Measurements from ENCODE around the gene STEAP1B.
"Not testable (repeated sequence)": the region's sequence is repeated elsewhere in the genome, so short reads cannot be mapped to it uniquely, and the experiment has no call there.

Gene STEAP1B

GRCh38 chr7:22452142-22452959 lies 47.6 kb downstream of the STEAP1B start:
- peak; percentile 73 for DNase-seq

GRCh38 chr7:22450013-22450412 lies 50.0 kb downstream of the STEAP1B start:
- DNase-seq = not testable (repeated sequence)

- DNase-seq = no peak
Observed at GRCh38 chr7:22447762-22448161, 52.2 kb downstream of the STEAP1B start.

- DNase-seq = no peak
Observed at GRCh38 chr7:22447008-22447407, 53.0 kb downstream of the STEAP1B start.

- DNase-seq = no peak
Observed at GRCh38 chr7:22445853-22446252, 54.1 kb downstream of the STEAP1B start.

- peak; percentile 4 for DNase-seq
Observed at GRCh38 chr7:22445140-22445743, 54.7 kb downstream of the STEAP1B start.

GRCh38 chr7:22444181-22444971 lies 55.6 kb downstream of the STEAP1B start:
- DNase-seq = no peak

- peak; percentile 33 for DNase-seq
Observed at GRCh38 chr7:22443370-22444180, 56.4 kb downstream of the STEAP1B start.

GRCh38 chr7:22442882-22443369 lies 57.1 kb downstream of the STEAP1B start:
- DNase-seq = no peak

GRCh38 chr7:22442187-22442881 lies 57.7 kb downstream of the STEAP1B start:
- no peak for DNase-seq

GRCh38 chr7:22441157-22441556 lies 58.8 kb downstream of the STEAP1B start:
- no peak for DNase-seq

GRCh38 chr7:22438994-22439393 lies 61.0 kb downstream of the STEAP1B start:
- no peak for DNase-seq

- DNase-seq = not testable (repeated sequence)
Observed at GRCh38 chr7:22436552-22436951, 63.4 kb downstream of the STEAP1B start.

GRCh38 chr7:22435720-22436119 lies 64.3 kb downstream of the STEAP1B start:
- no peak for DNase-seq

- no peak for DNase-seq
Observed at GRCh38 chr7:22435105-22435504, 64.9 kb downstream of the STEAP1B start.

GRCh38 chr7:22433710-22434460 lies 66.1 kb downstream of the STEAP1B start:
- DNase-seq = no peak

GRCh38 chr7:22433165-22433700 lies 66.8 kb downstream of the STEAP1B start:
- not testable (repeated sequence) for DNase-seq

GRCh38 chr7:22432203-22432718 lies 67.7 kb downstream of the STEAP1B start:
- DNase-seq = no peak

- no peak for DNase-seq
Observed at GRCh38 chr7:22430457-22430856, 69.5 kb downstream of the STEAP1B start.

- DNase-seq = no peak
Observed at GRCh38 chr7:22429386-22429785, 70.6 kb downstream of the STEAP1B start.

- DNase-seq = no peak
Observed at GRCh38 chr7:22427855-22428254, 72.1 kb downstream of the STEAP1B start.
